ENCODE results near the gene UBE3B.

The UBE3B gene

GRCh38 chr12:109475993-109476806 lies 1.2 kb upstream of the UBE3B start:
- DNase-seq: no peak

DNA sequence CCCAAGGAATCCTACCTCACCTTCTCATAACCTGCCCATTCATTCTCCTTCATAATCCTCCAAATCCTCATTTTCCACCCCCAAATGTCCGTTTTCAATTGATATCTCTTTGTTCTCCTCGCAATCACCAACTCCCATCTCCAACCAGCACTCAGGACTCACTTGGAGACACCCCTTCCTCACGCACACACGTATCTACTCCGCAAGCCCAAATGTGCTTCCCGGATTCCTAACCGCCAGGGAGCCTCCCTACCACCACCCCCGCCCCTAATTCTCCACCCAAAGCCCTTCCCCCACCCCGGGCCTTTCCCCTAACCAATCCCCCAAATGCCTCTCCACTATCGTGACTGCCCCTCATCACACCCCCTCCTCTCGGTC lies 638 bp upstream of the UBE3B start:
- no peak for DNase-seq

DNA sequence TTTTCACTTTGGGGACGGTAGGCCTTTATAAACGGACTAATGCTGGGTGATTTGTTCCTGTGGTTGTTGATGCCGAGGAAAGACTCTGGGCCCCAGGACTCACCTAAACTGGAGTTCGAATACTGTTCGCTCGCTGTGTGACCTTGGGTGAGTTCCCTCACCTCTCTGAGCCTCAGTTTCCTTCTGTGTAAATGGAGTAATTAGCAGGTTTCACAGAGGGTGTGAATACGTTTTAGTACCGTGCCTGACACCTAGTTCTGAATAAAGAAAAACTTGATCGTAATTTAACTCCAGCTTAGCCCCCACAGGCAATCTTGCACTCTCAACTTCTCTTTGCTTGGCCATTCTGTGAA lies 505 bp downstream of the UBE3B start:
- no peak for DNase-seq

DNA sequence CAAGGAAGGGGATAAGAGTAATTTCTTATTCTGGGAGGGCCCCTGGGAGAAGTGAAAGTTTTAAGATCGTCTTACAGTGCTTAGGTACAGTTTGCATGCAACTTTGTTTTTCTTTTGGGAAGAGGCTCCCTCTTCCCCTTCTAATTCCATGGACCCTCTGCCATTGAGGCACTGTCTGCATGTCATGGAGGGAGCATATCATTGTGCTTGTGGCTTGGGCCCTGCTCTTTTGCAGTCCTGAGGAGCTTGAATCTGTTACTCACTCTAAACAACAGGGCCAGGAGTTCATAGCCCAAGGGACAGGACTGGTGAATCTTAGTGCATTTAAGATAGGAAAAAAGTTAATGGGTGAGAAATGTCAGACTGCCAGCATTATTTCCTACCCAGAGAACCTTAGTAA lies 2.3 kb downstream of the UBE3B start:
- no peak for DNase-seq

- no peak for DNase-seq
Measured at GRCh38 chr12:109480356-109480755, 2.9 kb downstream of the UBE3B start.

DNA sequence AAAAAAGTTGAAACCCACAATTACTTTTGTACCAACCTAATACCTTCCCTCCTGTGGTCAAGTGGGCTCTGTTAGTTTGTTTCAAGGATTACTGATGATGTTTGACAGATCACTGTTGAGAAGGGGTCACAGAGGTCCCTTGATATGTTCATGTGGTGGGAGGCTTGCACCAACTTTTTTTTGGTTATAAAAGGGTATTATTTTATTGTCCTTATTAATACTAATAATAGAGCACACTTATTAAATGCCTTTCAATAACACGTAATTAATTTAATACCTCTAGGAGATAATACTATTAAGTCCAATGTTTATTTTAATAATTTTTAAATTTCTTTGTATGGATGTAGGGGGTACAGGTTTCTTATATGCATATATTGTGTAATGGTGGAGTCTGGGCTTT lies 4.4 kb downstream of the UBE3B start:
- no peak for DNase-seq

DNA sequence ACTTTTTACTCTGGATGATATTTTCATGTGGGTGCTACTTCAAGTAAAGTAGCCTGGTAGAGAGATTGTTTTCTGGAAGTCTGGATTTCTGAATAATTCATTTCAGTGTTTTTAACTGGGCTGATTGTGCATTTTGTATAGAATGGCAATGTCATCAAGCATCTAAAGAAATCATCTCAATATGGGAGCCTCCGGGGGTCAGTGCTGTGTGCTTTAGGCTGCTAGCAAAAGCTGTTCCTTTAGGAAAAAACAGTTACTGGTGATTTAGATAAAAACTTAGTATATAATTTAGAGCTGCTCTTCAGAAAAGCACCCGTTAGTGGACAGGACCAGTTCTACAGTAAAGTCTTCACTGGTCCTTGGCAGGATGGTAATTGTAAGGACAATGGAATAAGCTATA lies 5.1 kb downstream of the UBE3B start:
- DNase-seq: no peak

DNA sequence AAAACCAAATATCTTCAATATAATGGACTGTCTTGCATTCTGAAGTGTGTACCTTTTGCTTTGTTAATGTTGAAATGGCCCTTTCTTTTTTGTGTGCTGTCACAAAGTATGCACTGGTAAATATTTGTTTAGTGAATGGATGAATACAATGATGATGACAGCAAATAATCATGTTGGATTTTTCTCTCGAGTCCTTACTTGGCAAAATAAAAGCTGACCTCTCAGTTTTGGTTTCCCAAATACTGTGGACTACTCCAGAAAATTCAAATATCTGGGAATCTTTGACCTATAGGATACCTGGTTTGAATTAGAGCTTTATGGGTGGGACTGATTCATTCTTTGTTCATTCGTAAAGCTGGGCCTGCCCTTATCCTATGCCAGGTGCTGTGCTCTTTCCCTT lies 5.5 kb downstream of the UBE3B start:
- no peak for DNase-seq

GRCh38 chr12:109483346-109483745 lies 5.9 kb downstream of the UBE3B start:
- DNase-seq: no peak

DNA sequence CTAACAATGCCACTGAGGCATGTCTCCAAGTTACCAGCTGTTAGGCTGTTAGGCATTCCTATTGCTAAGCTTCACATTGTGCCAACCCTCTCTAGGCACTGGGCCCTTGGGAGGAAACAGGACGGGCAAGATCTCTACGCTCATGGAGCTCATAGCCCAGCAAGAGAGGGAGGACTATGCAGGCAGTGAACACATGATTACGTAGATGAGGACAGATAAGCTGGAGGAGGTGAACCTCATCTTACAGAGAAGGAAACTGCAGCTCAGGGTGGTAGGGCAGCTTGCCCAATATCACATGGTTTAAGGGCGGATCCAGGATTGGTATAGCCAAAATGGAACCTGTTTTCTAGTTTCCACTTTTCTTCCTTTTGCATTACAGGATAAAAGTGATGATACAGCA lies 7.8 kb downstream of the UBE3B start:
- no peak for DNase-seq

GRCh38 chr12:109487181-109488050 lies 10.0 kb downstream of the UBE3B start:
- no peak for DNase-seq

- DNase-seq: no peak
Measured at GRCh38 chr12:109488051-109488665, 10.7 kb downstream of the UBE3B start.

GRCh38 chr12:109489016-109489954 lies 11.9 kb downstream of the UBE3B start:
- DNase-seq: no peak

DNA sequence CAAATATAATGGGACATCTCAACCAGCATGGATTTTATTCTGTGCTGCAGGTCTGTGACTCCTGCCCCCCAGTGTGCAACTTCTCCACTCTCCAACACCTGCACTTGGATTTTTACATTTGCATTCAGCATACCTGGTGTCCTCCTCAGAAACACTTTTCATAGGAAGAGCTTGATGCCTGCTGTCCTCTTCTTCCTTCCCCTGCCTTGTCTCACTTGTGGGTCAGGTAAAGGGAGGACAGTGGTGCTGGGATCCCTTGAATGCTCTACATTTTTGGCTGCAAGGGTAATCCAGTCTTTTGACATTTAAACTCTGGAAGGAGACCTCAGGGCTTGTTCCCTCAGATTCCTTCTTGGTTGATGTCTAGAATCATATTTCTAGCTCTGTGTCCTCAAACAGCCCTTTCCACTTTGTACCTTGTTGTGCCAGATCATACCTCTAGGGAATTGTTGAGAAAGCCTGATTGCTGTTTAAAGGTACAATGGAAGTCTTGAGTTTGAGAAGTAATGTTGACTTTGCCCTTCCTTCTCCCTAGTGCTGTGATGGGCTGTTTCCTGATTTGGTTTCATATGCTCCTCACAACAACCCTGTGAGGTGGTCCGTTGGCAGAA lies 12.6 kb downstream of the UBE3B start:
- DNase-seq: no peak

- DNase-seq: no peak
Measured at GRCh38 chr12:109491671-109492070, 14.2 kb downstream of the UBE3B start.

GRCh38 chr12:109492371-109492770 lies 14.9 kb downstream of the UBE3B start:
- DNase-seq: no peak

DNA sequence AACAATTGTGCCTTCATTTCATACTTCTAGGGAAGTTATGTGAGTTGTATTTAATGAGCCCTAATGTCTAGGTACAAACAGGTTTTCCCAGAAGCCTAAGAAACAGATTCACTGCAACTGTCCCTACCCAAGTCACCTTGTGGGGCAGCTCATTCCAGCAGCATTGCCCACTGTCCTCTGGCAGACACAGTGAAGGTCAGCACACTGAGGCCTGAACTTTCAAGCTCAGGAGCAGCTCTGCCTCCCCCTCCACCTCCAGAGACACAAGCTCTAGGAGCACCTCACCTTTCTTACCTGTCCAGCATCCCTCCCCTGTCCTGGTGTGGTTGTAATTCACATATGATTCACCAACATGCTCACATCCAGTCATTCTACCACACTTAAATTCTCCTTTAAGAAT lies 15.7 kb downstream of the UBE3B start:
- DNase-seq: no peak

GRCh38 chr12:109493938-109494337 lies 16.5 kb downstream of the UBE3B start:
- DNase-seq: no peak

DNA sequence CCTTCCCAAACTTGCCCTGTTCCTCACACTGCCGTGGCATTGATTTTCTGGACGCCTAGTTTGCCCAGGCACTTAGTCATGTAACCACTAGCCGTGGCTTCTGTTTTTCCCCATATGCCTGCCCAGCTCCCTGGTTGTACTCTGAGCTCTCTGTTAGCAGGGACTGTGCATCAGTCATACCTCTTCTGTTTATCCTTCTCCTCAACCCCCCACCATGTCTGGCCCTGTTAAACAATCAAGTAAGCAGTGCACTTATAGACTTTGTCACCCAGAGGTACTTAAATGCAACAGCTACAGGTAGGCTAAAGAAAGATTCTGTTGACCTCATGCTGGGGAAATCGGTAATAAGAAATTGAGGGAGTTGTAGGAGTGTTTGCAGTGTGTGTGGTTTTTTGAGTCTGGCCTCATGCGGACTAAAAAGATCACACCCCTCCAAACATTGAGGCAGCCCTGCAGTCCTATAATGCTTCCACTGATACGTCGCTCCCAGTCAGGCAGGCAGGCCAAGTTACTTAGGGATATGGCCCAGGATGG lies 17.0 kb downstream of the UBE3B start:
- no peak for DNase-seq

DNA sequence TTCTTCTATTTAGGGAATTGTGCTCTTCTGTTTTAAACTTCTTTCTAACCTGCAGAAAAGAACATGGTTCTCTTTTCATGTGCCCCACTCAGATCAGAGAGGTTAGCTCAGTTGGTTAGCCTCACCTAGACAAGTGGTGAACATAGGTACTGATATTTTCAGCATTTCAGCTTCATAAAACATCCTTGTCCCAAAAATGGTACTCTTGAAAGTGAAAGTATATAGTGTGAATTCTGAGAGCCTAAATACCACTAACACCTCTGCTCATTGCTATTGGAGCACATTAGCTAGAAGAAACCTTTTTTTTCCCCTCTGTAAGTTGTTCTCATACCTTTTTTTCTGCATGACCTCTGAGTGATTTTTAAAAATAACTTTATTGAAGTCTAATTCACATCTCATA lies 17.6 kb downstream of the UBE3B start:
- no peak for DNase-seq

GRCh38 chr12:109496306-109496705 lies 18.9 kb downstream of the UBE3B start:
- DNase-seq: no peak

GRCh38 chr12:109497675-109498074 lies 20.2 kb downstream of the UBE3B start:
- DNase-seq: no peak
